GM18508 (cell line): Measurements from ENCODE around the gene YARS1.

Experiments
- ATAC-seq: cut with Tn5 transposase; IDR thresholded peaks from one replicate; pipeline ENCODE4 v1.9.1; 2021; ENCODE audit warnings: moderate number of reproducible peaks; ENCODE audit not compliant: insufficient read depth, unreplicated experiment

YARS1 gene

GRCh38 chr1:32766328-32766972 is 50.7 kb downstream of the YARS1 start:
- no peak for ATAC-seq

GRCh38 chr1:32765570-32766327 is 51.4 kb downstream of the YARS1 start:
- ATAC-seq = no peak

GRCh38 chr1:32764826-32765569 is 52.2 kb downstream of the YARS1 start:
- ATAC-seq = no peak

GRCh38 chr1:32763221-32763620 is 53.9 kb downstream of the YARS1 start:
- ATAC-seq = no peak

GRCh38 chr1:32761936-32762335 is 55.2 kb downstream of the YARS1 start:
- no peak for ATAC-seq

GRCh38 chr1:32761253-32761877 is 55.8 kb downstream of the YARS1 start:
- no peak for ATAC-seq

- ATAC-seq = no peak
Measured at GRCh38 chr1:32759997-32760623, 57.0 kb downstream of the YARS1 start.

- ATAC-seq = no peak
Measured at GRCh38 chr1:32759521-32759981, 57.6 kb downstream of the YARS1 start.

- ATAC-seq = no peak
Measured at GRCh38 chr1:32758795-32759430, 58.2 kb downstream of the YARS1 start.

GRCh38 chr1:32758177-32758794 is 58.9 kb downstream of the YARS1 start:
- no peak for ATAC-seq

GRCh38 chr1:32757213-32757895 is 59.8 kb downstream of the YARS1 start:
- ATAC-seq = no peak

- no peak for ATAC-seq
Measured at GRCh38 chr1:32755810-32756159, 61.4 kb downstream of the YARS1 start.

- ATAC-seq = no peak
Measured at GRCh38 chr1:32755098-32755809, 61.9 kb downstream of the YARS1 start.

GRCh38 chr1:32754317-32755097 is 62.7 kb downstream of the YARS1 start:
- ATAC-seq = no peak

- no peak for ATAC-seq
Measured at GRCh38 chr1:32753532-32754316, 63.4 kb downstream of the YARS1 start.

GRCh38 chr1:32749771-32750170 is 67.4 kb downstream of the YARS1 start:
- ATAC-seq = no peak

GRCh38 chr1:32749332-32749731 is 67.8 kb downstream of the YARS1 start:
- ATAC-seq = no peak
